Brain pericyte (primary cell): ENCODE data around the gene MAZ.
"Not testable (repeated sequence)": the region's sequence is repeated elsewhere in the genome, so short reads cannot be mapped to it uniquely, and the experiment has no call there.

Source experiments
- DNase-seq: peaks from one replicate; pipeline ENCODE4 v3.0.0-alpha.2; 2012; ENCODE audit warnings: low read depth, low spot score

The MAZ gene

GRCh38 chr16:29821643-29822115, 15.3 kb downstream of the MAZ start:
- DNase-seq = no peak

GRCh38 chr16:29824589-29825144, 18.3 kb downstream of the MAZ start:
- DNase-seq = no peak

GRCh38 chr16:29825145-29826044, 19.1 kb downstream of the MAZ start:
- DNase-seq = peak; percentile 80

GRCh38 chr16:29826342-29826695, 20.0 kb downstream of the MAZ start:
- no peak for DNase-seq

GRCh38 chr16:29830774-29831173, 24.4 kb downstream of the MAZ start:
- DNase-seq = no peak

GRCh38 chr16:29831490-29831889, 25.2 kb downstream of the MAZ start:
- DNase-seq = no peak

- not testable (repeated sequence) for DNase-seq
These were observed 26.9 kb downstream of the MAZ start for GRCh38 chr16:29833219-29833618.

- DNase-seq = no peak
These were observed 27.8 kb downstream of the MAZ start for GRCh38 chr16:29834079-29834478.

GRCh38 chr16:29835926-29836325, 29.6 kb downstream of the MAZ start:
- no peak for DNase-seq

- DNase-seq = no peak
These were observed 30.3 kb downstream of the MAZ start for GRCh38 chr16:29836623-29837022.

GRCh38 chr16:29837841-29838240, 31.5 kb downstream of the MAZ start:
- DNase-seq = no peak

- DNase-seq = no peak
These were observed 33.5 kb downstream of the MAZ start for GRCh38 chr16:29839822-29840221.

- no peak for DNase-seq
These were observed 33.9 kb downstream of the MAZ start for GRCh38 chr16:29840240-29840639.

GRCh38 chr16:29841631-29842030, 35.3 kb downstream of the MAZ start:
- no peak for DNase-seq

GRCh38 chr16:29842732-29843346, 36.5 kb downstream of the MAZ start:
- no peak for DNase-seq

- no peak for DNase-seq
These were observed 37.6 kb downstream of the MAZ start for GRCh38 chr16:29843931-29844330.

GRCh38 chr16:29844575-29845331, 38.4 kb downstream of the MAZ start:
- no peak for DNase-seq

- DNase-seq = no peak
These were observed 39.3 kb downstream of the MAZ start for GRCh38 chr16:29845656-29846055.

GRCh38 chr16:29848420-29849297, 42.3 kb downstream of the MAZ start:
- no peak for DNase-seq

GRCh38 chr16:29849505-29849904, 43.2 kb downstream of the MAZ start:
- DNase-seq = no peak

GRCh38 chr16:29850998-29851397, 44.7 kb downstream of the MAZ start:
- DNase-seq = no peak
